Stimulated activated CD8-positive, alpha-beta memory T cell treated with anti-CD3 and anti-CD28 coated beads, Interleukin-7, amount 100 ng/mL, for 48 hours (primary cell): Measurements from ENCODE around the gene ABCD1.
"Not testable (repeated sequence)": the region's sequence is repeated elsewhere in the genome, so short reads cannot be mapped to it uniquely, and the experiment has no call there.

Experiments used
- DNase-seq, 2 donors: peaks; one replicate each; pipeline ENCODE4 v3.0.0-alpha.2; 2020; ENCODE audit warnings: low read depth in 1 of 2; ENCODE audit errors: extremely low read depth in 1 of 2

Gene ABCD1

GRCh38 chrX:153746991-153747390 lies 22.3 kb downstream of the ABCD1 start:
- DNase-seq: not testable (repeated sequence)

GRCh38 chrX:153749017-153749416 lies 24.4 kb downstream of the ABCD1 start:
- DNase-seq: not testable (repeated sequence)

- no peak for DNase-seq
These were observed 25.6 kb downstream of the ABCD1 start for GRCh38 chrX:153750127-153750774.

GRCh38 chrX:153755136-153755535 lies 30.5 kb downstream of the ABCD1 start:
- no peak for DNase-seq

DNA sequence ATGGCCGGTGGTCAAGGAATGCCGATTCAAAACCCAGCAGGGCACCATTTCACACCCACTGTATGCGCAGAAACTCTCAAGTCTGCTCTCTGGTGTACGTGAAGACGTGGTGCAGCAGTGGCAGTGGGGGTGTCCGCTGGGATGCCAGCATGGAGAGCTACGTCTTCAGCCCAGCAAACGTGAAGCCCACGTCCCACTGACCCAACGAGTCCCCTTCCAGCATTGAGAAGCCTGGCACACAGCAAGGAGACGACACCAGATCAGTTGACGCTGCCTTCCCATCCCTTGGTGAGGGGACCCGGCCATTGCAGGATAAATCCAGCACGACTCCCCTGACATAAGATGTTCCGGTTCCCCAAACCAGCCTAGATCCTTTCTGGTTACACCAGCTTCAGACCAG lies 37.2 kb downstream of the ABCD1 start:
- no peak for DNase-seq

DNA sequence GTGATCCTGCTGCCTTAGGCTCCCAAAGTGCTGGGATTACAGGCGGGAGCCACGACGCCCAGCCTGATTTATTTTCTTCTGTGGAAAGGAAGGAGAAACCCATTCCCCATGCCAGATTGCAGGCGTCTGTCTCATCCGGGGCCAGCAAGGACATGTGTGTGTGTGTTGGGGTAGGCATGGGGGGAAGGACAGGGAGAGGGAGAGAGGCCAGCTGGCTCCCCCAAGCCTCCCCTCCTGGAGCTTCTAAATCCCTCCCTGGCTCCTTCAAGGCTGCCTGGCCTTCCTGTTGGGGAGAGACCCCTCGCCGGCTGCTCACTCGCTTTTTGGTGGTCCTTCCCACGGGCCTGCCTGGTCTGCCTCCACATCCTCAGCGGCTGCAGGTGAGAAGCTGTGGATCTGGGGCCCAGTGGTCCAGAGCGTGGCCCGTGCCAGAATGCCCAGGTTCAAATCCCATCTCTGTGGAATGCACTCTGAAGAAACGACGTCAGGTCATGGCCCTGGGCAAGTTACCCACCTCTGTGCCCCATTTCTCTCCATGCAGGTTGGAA lies 38.0 kb downstream of the ABCD1 start:
- no peak for DNase-seq

GRCh38 chrX:153763298-153763932 lies 38.8 kb downstream of the ABCD1 start:
- no peak for DNase-seq

- peak; percentile 47 to 55 for DNase-seq
These were observed 39.5 kb downstream of the ABCD1 start, which contains the start of gene PLXNB3 for GRCh38 chrX:153763989-153764755. PLXNB3 (plus strand) TSS chrX:153764249; CDS start chrX:153765536, 1,287 bp downstream.

GRCh38 chrX:153764786-153765137 lies 40.1 kb downstream of the ABCD1 start:
- DNase-seq: no peak

GRCh38 chrX:153765138-153766079 lies 40.8 kb downstream of the ABCD1 start:
- no peak for DNase-seq

DNA sequence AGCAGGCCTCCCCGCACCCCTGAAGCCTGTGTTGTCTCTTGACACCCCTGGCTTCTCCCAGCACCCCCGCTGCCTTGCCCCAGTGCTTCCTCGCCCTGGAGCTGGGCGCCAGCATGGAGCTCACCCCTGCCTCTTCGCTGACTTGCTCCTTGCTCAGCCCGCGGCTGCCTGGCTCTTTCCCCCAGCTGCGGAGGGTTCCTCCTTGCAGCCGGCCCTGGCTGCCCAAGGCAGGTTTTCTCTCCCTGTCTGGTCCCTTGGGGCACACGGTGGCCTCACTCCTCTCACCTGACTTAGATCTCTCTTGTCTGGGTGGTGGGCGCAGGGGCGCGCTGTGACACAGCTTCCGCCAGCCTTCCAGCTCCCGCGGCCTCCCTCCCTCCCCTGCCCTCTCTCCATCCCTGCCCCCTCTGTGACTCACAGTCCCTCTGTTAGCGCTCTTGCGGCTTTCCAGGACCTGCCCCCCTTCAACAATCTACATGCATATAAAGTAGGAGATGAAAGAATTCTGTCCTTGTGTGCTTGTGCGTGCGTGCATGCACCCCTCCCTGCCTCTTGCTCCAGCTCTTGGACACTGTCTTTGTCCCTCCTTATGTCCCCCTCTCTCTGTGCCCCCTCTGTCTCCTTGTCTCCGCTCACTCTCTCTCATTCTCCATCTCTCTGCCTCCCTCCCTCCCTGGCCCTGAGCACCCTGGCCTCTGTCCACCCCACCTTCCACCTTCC lies 41.6 kb downstream of the ABCD1 start:
- peak in 1 of 2 donors; percentile 50 for DNase-seq

DNA sequence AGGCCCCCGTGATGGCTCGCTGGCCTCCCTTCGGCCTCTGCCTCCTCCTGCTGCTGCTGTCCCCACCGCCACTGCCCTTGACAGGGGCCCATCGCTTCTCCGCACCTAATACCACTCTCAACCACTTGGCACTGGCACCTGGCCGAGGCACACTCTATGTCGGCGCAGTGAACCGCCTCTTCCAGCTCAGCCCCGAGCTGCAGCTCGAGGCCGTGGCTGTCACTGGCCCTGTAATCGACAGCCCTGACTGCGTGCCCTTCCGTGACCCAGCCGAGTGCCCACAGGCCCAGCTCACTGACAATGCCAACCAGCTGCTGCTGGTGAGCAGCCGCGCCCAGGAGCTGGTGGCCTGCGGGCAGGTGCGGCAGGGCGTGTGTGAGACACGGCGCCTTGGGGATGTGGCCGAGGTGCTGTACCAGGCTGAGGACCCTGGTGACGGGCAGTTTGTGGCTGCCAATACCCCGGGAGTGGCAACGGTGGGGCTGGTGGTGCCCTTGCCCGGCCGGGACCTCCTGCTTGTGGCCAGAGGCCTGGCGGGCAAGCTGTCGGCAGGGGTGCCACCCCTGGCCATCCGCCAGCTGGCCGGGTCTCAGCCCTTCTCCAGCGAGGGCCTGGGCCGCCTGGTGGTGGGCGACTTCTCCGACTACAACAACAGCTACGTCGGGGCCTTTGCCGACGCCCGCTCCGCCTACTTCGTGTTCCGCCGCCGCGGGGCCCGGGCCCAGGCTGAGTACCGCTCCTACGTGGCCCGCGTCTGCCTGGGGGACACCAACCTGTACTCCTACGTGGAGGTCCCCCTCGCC lies 42.4 kb downstream of the ABCD1 start:
- no peak for DNase-seq

GRCh38 chrX:153767674-153768055 lies 43.0 kb downstream of the ABCD1 start:
- DNase-seq: no peak

DNA sequence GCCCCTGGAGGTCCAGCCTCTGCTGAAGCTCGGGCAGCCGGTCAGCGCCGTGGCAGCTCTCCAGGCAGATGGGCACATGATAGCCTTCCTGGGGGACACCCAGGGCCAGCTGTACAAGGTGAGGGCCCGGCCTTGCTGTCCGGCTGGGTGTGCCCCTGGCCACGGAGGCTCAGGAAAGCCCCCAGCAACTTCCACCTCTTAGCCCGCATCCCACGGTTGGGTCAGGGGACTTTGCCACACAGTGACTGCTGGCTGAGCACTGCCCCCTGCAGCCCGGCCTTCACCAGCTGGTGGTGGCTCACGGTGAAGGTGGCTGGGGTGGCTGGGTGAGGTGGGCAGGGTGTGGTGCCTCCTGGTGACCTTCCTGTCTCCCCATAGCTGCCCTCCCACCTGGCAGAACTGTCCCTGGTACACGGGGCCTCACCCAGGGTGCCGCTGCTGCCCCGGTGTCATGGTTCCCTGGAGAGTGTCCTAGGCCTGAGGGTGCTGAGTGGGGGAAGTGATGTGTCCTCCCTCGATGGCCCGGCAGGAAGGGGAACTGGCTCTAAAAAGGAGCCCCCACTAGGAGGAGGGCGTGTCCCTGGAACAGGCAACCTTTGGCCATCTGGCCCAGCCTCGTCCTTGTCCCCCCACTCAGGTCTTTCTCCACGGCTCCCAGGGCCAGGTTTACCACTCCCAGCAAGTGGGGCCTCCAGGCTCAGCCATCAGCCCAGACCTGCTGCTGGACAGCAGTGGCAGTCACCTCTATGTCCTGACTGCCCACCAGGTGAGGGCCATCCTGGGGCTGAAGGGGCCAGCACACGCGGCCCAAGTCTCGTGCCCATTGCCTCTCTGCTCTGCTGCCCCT lies 43.9 kb downstream of the ABCD1 start:
- no peak for DNase-seq

- no peak for DNase-seq
These were observed 44.7 kb downstream of the ABCD1 start for GRCh38 chrX:153769158-153769864.

DNA sequence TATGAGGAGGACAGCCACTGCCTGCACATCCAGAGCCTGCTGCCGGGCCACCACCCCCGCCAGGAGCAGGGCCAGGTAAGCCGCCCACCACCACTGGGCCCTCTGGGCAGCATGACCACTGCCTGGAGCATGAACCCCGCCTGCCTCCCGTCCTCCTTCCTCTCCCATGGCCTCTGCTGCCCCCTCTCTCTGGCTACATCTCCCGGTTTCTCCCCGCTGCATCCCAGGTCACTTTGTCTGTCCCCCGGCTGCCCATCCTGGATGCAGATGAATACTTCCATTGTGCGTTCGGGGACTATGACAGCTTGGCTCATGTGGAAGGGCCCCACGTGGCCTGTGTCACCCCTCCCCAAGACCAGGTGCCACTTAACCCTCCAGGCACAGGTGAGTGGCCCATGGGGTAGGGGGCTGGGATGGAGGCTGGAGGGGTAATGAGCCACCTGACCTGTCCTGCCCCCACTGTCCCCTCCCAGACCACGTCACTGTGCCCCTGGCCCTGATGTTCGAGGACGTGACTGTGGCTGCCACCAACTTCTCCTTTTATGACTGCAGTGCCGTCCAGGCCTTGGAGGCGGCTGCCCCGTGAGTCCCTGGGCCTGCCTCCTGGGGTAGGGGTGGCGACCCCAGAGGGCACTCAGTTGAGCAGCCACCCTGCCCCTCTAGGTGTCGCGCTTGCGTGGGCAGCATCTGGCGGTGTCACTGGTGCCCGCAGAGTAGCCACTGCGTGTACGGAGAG lies 45.4 kb downstream of the ABCD1 start:
- DNase-seq: no peak
